NOMO-1 treated with dmso at 0.1 percent for 144 hours (cell line): ENCODE data around the gene RAB40A.
"Not testable (repeated sequence)": the region's sequence is repeated elsewhere in the genome, so short reads cannot be mapped to it uniquely, and the experiment has no call there.

Source experiments
- DNase-seq: peaks from one replicate; lab custom pipeline; 2025; ENCODE audit not compliant: unreplicated experiment; lab: John Stamatoyannopoulos, UW

Gene RAB40A

DNA sequence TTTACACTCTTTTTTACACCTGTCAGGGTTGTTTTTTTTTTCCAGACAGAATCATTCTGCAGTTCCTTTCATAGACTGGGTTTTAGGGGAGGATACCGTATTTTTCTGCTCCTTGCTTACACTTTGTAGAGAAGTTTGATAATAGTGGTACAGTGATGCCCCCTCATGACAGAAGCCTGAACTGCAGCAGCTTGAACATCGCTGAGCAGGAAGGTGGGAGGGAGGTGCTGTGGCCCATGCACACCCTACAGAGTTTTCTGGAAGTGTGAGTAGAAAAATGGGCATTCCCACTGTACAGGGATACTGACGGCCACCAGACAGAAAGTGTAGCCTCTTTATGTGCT is 54.5 kb downstream of the RAB40A start:
- DNase-seq, result peak; percentile 22

DNA sequence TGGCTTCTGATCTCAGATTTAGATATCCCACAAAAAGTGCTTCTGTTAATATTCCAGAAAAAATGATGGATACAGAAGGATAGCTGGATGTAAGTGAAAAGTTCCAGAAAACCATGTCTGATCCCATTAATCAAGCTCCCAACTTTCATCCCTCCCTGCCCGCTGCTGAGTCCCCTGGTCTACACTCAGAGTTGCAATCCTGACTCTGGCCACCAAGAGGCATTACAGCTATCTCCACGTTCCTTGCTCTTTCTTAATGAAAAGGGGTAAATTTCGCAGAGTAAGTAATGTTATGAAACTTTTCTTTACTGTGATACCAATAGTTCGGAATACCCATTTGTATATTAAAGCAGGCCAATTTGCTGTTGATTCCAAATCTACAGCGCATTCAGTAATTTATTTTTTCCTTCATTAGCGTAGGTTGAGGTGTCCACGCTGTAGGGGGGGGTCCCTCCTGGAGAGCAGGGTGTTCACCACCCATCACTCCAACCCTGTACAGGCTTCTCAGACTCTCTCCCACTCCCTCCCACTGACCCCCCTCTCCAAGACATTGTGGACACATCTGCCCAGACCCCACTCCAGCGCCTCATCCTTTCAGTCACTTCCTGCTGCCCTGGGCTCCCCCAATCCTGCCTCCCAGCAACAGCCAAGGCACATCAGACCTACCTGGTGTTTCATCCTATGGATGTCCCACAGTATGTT is 55.1 kb downstream of the RAB40A start:
- no peak for DNase-seq

DNA sequence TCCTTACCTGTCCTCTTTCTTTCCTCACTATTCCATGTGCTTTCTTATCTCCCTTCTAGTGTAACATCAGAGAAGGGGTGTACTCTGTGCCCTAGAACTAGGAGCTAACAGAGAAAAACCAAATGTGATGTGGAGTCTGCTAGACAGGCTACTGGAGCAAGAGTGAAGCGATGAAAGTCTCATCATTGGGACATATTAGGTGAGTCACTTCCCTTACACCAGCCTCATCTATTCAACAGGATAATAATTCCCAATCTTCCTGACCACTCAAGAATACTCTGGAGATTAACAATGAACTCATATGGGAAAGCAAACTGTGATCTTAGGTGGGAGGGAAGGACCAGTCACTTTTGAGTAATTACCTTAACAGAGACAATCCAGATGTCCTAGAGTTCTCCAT is 58.1 kb downstream of the RAB40A start:
- no peak for DNase-seq

DNA sequence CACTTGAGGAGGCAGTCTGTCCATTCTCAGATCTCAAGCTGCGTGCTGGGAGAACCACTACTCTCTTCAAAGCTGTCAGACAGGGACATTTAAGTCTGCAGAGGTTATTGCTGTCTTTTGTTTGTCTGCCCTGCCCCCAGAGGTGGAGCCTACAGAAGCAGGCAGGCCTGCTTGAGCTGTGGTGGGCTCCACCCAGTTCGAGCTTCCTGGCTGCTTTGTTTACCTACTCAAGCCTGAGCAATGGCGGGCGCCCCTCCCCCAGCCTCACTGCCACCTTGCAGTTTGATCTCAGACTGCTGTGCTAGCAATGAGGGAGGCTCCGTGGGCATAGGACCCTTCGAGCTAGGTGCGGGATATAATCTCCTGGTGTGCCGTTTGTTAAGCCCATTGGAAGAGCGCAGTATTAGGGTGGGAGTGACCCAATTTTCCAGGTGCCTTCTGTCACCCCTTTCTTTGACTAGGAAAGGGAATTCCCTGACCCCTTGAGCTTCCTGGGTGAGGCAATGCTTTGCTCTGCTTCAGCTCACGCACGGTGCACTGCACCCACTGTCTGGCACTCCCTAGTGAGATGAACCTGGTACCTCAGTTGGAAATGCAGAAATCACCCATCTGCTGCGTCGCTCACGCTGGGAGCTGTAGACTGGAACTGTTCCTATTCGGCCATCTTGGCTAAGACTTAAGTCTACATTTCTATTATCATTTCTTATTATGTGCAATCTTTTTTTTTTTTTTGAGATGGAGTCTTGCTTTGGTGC is 59.1 kb downstream of the RAB40A start:
- not testable (repeated sequence) for DNase-seq

DNA sequence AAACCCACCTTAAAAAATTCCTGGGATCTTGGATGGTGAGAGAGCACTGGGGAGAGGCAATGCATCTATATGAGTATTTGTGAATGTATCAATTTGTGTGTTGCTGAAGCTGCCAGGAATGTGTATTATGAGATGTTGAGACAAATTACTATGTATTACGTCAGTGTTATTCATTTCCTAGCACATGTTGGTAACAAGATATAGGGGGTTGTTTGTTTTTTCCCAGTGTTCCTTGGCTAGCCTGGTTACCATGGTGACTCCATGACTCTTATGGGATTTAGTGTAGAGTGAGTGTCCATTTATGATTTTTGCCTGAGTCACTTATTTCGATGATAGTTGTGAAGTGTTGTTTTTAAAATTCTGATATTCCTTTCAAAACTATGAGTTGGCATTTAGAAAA is 65.6 kb downstream of the RAB40A start:
- no peak for DNase-seq
